Measurements from ENCODE around the gene INKA2. TPM values are rescaled to one million over a fixed set of nuclear protein-coding genes. Genes with fewer than 3 reads are reported as not detected.

The INKA2 gene
- total and polyA plus RNA-seq, 4 experiments from 2014 or later = 0.16 to 2.4 (median 1.2) TPM

GRCh38 chr1:111734426-111734825 is 4.8 kb downstream of the INKA2 start:
- no peak overlapping the region for H3K27ac Mint-ChIP-seq
- Histone ChIP-seq H3K4me3 (ENCODE audit: low read length in 2 of 2) (no peak overlapping the region), H3K36me3 (ENCODE audit: insufficient read depth, low read length) (no peaks in the 10 kb centered on the region), H3K9me3 (ENCODE audit: control insufficient read depth in 1 of 2, low read length in 2 of 2) (no peaks in the 10 kb centered on the region), H3K27ac (ENCODE audit: low read depth, low read length) (no peak overlapping the region), H3K4me1 (ENCODE audit: insufficient read depth, low read length) (peaks cover 15% of the 10 kb centered on the region), H3K27me3 (ENCODE audit: insufficient read depth, low read length) (peaks cover 10% of the 10 kb centered on the region)
- POLR2A ChIA-PET (ENCODE audit: partially characterized antibody) = no interaction called here
- no peak overlapping the region for H3K4me3 Mint-ChIP-seq
- peaks cover 5 to 15% (median 11%) of the 10 kb centered on the region in 4 donors for H3K4me1 Mint-ChIP-seq
- CTCF ChIA-PET (ENCODE audit: partially characterized antibody) = interaction anchor here (1.5 to 1.6 kb wide), 2 partner anchors 11 to 13 kb away, joined by 3 to 5 read pairs; no protein-coding TSS in a partner anchor
- H3K9me3 Mint-ChIP-seq = peaks cover 0 to 2% (median 0%) of the 10 kb centered on the region in 8 donors
- intact Hi-C loops (cut with micrococcal nuclease) = no loop called here
- H3K27me3 Mint-ChIP-seq = peaks cover 0 to 11% of the 10 kb centered on the region in 2 donors
- H3K36me3 Mint-ChIP-seq = no peaks in the 10 kb centered on the region
- DNase-seq = no peak

- Mint-ChIP-seq H3K4me1 (peaks cover 5 to 15% (median 11%) of the 10 kb centered on the region in 4 donors), H3K27ac (no peak overlapping the region), H3K9me3 (peaks cover 0 to 2% (median 0%) of the 10 kb centered on the region in 8 donors), H3K36me3 (no peaks in the 10 kb centered on the region), H3K4me3 (no peak overlapping the region), H3K27me3 (peaks cover 0 to 11% of the 10 kb centered on the region in 2 donors)
- Histone ChIP-seq H3K9me3 (ENCODE audit: control insufficient read depth in 1 of 2, low read length in 2 of 2) (no peaks in the 10 kb centered on the region), H3K27me3 (ENCODE audit: insufficient read depth, low read length) (peaks cover 10% of the 10 kb centered on the region), H3K27ac (ENCODE audit: low read depth, low read length) (no peak overlapping the region), H3K36me3 (ENCODE audit: insufficient read depth, low read length) (no peaks in the 10 kb centered on the region), H3K4me1 (ENCODE audit: insufficient read depth, low read length) (peaks cover 15% of the 10 kb centered on the region), H3K4me3 (ENCODE audit: low read length in 2 of 2) (no peak overlapping the region)
- ChIA-PET CTCF (ENCODE audit: partially characterized antibody) (interaction anchor here (1.5 to 1.6 kb wide), 2 partner anchors 11 to 13 kb away, joined by 3 to 5 read pairs; no protein-coding TSS in a partner anchor), POLR2A (ENCODE audit: partially characterized antibody) (no interaction called here)
- DNase-seq = no peak
- intact Hi-C loops (cut with micrococcal nuclease) = no loop called here
These were observed 5.2 kb downstream of the INKA2 start for GRCh38 chr1:111733992-111734341.

- peaks cover 0 to 2% (median 0%) of the 10 kb centered on the region in 8 donors for H3K9me3 Mint-ChIP-seq
These were observed 5.8 kb downstream of the INKA2 start for GRCh38 chr1:111733183-111733991.

GRCh38 chr1:111732718-111733117 is 6.5 kb downstream of the INKA2 start:
- H3K4me3 Mint-ChIP-seq = no peak overlapping the region
- Histone ChIP-seq H3K27me3 (ENCODE audit: insufficient read depth, low read length) (peaks cover 10% of the 10 kb centered on the region), H3K4me3 (ENCODE audit: low read length in 2 of 2) (no peak overlapping the region), H3K4me1 (ENCODE audit: insufficient read depth, low read length) (peaks cover 4% of the 10 kb centered on the region), H3K36me3 (ENCODE audit: insufficient read depth, low read length) (no peaks in the 10 kb centered on the region), H3K27ac (ENCODE audit: low read depth, low read length) (no peak overlapping the region), H3K9me3 (ENCODE audit: control insufficient read depth in 1 of 2, low read length in 2 of 2) (no peaks in the 10 kb centered on the region)
- H3K4me1 Mint-ChIP-seq = peaks cover 0 to 4% (median 2%) of the 10 kb centered on the region in 4 donors
- intact Hi-C loops (cut with micrococcal nuclease) = no loop called here
- H3K9me3 Mint-ChIP-seq = no peaks in the 10 kb centered on the region
- ChIA-PET CTCF (ENCODE audit: partially characterized antibody) (interaction anchor here (0.8 to 1.8 kb wide), 3 partner anchors 14 to 225 kb away, joined by 3 to 7 read pairs (median 3); no protein-coding TSS in a partner anchor), POLR2A (ENCODE audit: partially characterized antibody) (interaction anchor here (0.6 kb wide), 1 partner anchor 107 kb away, joined by 3 read pairs; no protein-coding TSS in a partner anchor)
- peak overlapping the region in 1 of 7 donors; percentile 68 for H3K27ac Mint-ChIP-seq
- H3K27me3 Mint-ChIP-seq = peaks cover 0 to 5% of the 10 kb centered on the region in 2 donors
- no peaks in the 10 kb centered on the region for H3K36me3 Mint-ChIP-seq
- no peak for DNase-seq

More at GRCh38 chr1:111733183-111733991, 5.8 kb downstream of the INKA2 start:
- intact Hi-C loops (cut with micrococcal nuclease) = no loop called here
- ChIA-PET POLR2A (ENCODE audit: partially characterized antibody) (no interaction called here), CTCF (ENCODE audit: partially characterized antibody) (interaction anchor here (1.5 kb wide), 1 partner anchor 14 kb away, joined by 5 read pairs; no protein-coding TSS in a partner anchor)
- no peak overlapping the region for H3K4me3 ChIP-seq (ENCODE audit: low read length in 2 of 2)
- H3K27ac ChIP-seq (ENCODE audit: low read depth, low read length) = no peak overlapping the region
- Mint-ChIP-seq H3K4me3 (no peak overlapping the region), H3K4me1 (peaks cover 3 to 10% (median 7%) of the 10 kb centered on the region in 4 donors), H3K27ac (peak overlapping the region in 2 of 7 donors; percentile 52 to 59), H3K27me3 (peaks cover 0 to 8% of the 10 kb centered on the region in 2 donors), H3K36me3 (no peaks in the 10 kb centered on the region)
- H3K4me1 ChIP-seq (ENCODE audit: insufficient read depth, low read length) = peaks cover 10% of the 10 kb centered on the region
- no peaks in the 10 kb centered on the region for H3K36me3 ChIP-seq (ENCODE audit: insufficient read depth, low read length)
- no peaks in the 10 kb centered on the region for H3K9me3 ChIP-seq (ENCODE audit: control insufficient read depth in 1 of 2, low read length in 2 of 2)
- no peak for DNase-seq
- peaks cover 10% of the 10 kb centered on the region for H3K27me3 ChIP-seq (ENCODE audit: insufficient read depth, low read length)

GRCh38 chr1:111731956-111732355 is 7.2 kb downstream of the INKA2 start:
- Mint-ChIP-seq H3K27me3 (no peaks in the 10 kb centered on the region), H3K4me3 (no peak overlapping the region), H3K4me1 (no peaks in the 10 kb centered on the region), H3K36me3 (no peaks in the 10 kb centered on the region), H3K27ac (no peak overlapping the region), H3K9me3 (no peaks in the 10 kb centered on the region)
- no peak for DNase-seq
- Histone ChIP-seq H3K4me1 (ENCODE audit: insufficient read depth, low read length) (no peaks in the 10 kb centered on the region), H3K27ac (ENCODE audit: low read depth, low read length) (no peak overlapping the region), H3K9me3 (ENCODE audit: control insufficient read depth in 1 of 2, low read length in 2 of 2) (no peaks in the 10 kb centered on the region), H3K36me3 (ENCODE audit: insufficient read depth, low read length) (no peaks in the 10 kb centered on the region), H3K27me3 (ENCODE audit: insufficient read depth, low read length) (peaks cover 5% of the 10 kb centered on the region), H3K4me3 (ENCODE audit: low read length in 2 of 2) (no peak overlapping the region)
- ChIA-PET CTCF (ENCODE audit: partially characterized antibody) (interaction anchor here (0.8 to 1.8 kb wide), 3 partner anchors 15 to 224 kb away, joined by 3 to 7 read pairs (median 3); no protein-coding TSS in a partner anchor), POLR2A (ENCODE audit: partially characterized antibody) (no interaction called here)
- intact Hi-C loops (cut with micrococcal nuclease) = no loop called here

- no peaks in the 10 kb centered on the region for H3K36me3 ChIP-seq (ENCODE audit: insufficient read depth, low read length)
- no peak overlapping the region for H3K4me3 ChIP-seq (ENCODE audit: low read length in 2 of 2)
- Mint-ChIP-seq H3K4me1 (no peaks in the 10 kb centered on the region), H3K4me3 (no peak overlapping the region), H3K9me3 (no peaks in the 10 kb centered on the region), H3K27me3 (no peaks in the 10 kb centered on the region), H3K36me3 (no peaks in the 10 kb centered on the region), H3K27ac (no peak overlapping the region)
- H3K4me1 ChIP-seq (ENCODE audit: insufficient read depth, low read length) = no peaks in the 10 kb centered on the region
- ChIA-PET CTCF (ENCODE audit: partially characterized antibody) (no interaction called here), POLR2A (ENCODE audit: partially characterized antibody) (no interaction called here)
- H3K27me3 ChIP-seq (ENCODE audit: insufficient read depth, low read length) = no peaks in the 10 kb centered on the region
- no peak for DNase-seq
- H3K9me3 ChIP-seq (ENCODE audit: control insufficient read depth in 1 of 2, low read length in 2 of 2) = no peaks in the 10 kb centered on the region
- intact Hi-C loops (cut with micrococcal nuclease) = no loop called here
- no peak overlapping the region for H3K27ac ChIP-seq (ENCODE audit: low read depth, low read length)
These were observed 8.5 kb downstream of the INKA2 start for GRCh38 chr1:111730706-111731105.

GRCh38 chr1:111729946-111730681 is 9.1 kb downstream of the INKA2 start:
- ChIA-PET POLR2A (ENCODE audit: partially characterized antibody) (no interaction called here), CTCF (ENCODE audit: partially characterized antibody) (no interaction called here)
- H3K4me1 ChIP-seq (ENCODE audit: insufficient read depth, low read length) = no peaks in the 10 kb centered on the region
- H3K9me3 Mint-ChIP-seq = no peaks in the 10 kb centered on the region
- peaks cover 0 to under 1% (median under 1%) of the 10 kb centered on the region in 4 donors for H3K4me1 Mint-ChIP-seq
- intact Hi-C loops (cut with micrococcal nuclease) = no loop called here
- no peak overlapping the region for H3K4me3 Mint-ChIP-seq
- H3K27ac Mint-ChIP-seq = peak overlapping the region in 2 of 7 donors; percentile 30 to 51
- no peaks in the 10 kb centered on the region for H3K36me3 Mint-ChIP-seq
- no peak for DNase-seq
- no peak overlapping the region for H3K4me3 ChIP-seq (ENCODE audit: low read length in 2 of 2)
- H3K27me3 ChIP-seq (ENCODE audit: insufficient read depth, low read length) = no peaks in the 10 kb centered on the region
- H3K27ac ChIP-seq (ENCODE audit: low read depth, low read length) = no peak overlapping the region
- H3K36me3 ChIP-seq (ENCODE audit: insufficient read depth, low read length) = no peaks in the 10 kb centered on the region
- H3K9me3 ChIP-seq (ENCODE audit: control insufficient read depth in 1 of 2, low read length in 2 of 2) = no peaks in the 10 kb centered on the region
- H3K27me3 Mint-ChIP-seq = no peaks in the 10 kb centered on the region

All from CD4-positive, alpha-beta memory T cell (primary cell).